Cardiac muscle cell (in vitro differentiated cells and primary cell): ENCODE results near the gene FRAS1. TPM values are rescaled to one million over a fixed set of nuclear protein-coding genes. Genes with fewer than 3 reads are reported as not detected.
A peak's percentile ranks its signal among the peaks of the same experiment; 100 is the strongest.

ENCODE experiments used
- DNase-seq, 2 donors: peaks; one replicate each; pipeline versions ENCODE4 v3.0.0 to v3.0.0-alpha.2; 2010 to 2017; ENCODE audit warnings: low read depth in 1 of 2, low spot score in 1 of 2
- H3K27ac ChIP-seq: fragments of 200-600 bp; sonication (generic); 2 replicates; pipeline ENCODE4 v1.5.1; 2016
- H3K27me3 ChIP-seq: fragments of 200-600 bp; sonication (generic); 2 replicates; pipeline ENCODE4 v1.6.0; 2016; ENCODE audit warnings: control low read depth
- H3K36me3 ChIP-seq: fragments of 200-600 bp; sonication (generic); 2 replicates; pipeline ENCODE4 v1.5.1; 2016; ENCODE audit warnings: control low read depth
- H3K4me1 ChIP-seq: fragments of 200-600 bp; sonication (generic); 2 replicates; pipeline ENCODE4 v1.8.1; 2017; ENCODE audit warnings: low read depth, mild to moderate bottlenecking, mixed run types
- H3K4me3 ChIP-seq: fragments of 200-600 bp; sonication (generic); 2 replicates; pipeline ENCODE4 v1.5.1; 2016; ENCODE audit warnings: mild to moderate bottlenecking
- H3K9me3 ChIP-seq: fragments of 200-600 bp; sonication (generic); 2 replicates; pipeline ENCODE4 v1.5.1; 2017; ENCODE audit warnings: low read depth, mild to moderate bottlenecking, control low read depth
- polyA plus RNA-seq: library from polyadenylated mRNA; unstranded; fragments of >200 nt; fragmentation: Nextera tagmentation; extraction: Ambion mirVana; gene quantifications from 2 replicates; pipeline ENCODE4 v1.2.1, GENCODE V29; 2016
- total RNA-seq: library from RNA; depleted of rRNA; stranded (reverse); fragments of >200 nt; gene quantifications from 2 replicates; pipeline ENCODE4 v1.2.3, GENCODE V29; 2016
- TF ChIP-seq, protein P1 (sequence below): IDR thresholded peaks from 2 replicates; pipeline ENCODE4 v1.5.1; 2012; ENCODE audit warnings: low read depth, mild to moderate bottlenecking, low read length

Gene FRAS1
- total and polyA plus RNA-seq, 2 experiments from 2014 or later: 4.4 to 20.4 TPM

DNA sequence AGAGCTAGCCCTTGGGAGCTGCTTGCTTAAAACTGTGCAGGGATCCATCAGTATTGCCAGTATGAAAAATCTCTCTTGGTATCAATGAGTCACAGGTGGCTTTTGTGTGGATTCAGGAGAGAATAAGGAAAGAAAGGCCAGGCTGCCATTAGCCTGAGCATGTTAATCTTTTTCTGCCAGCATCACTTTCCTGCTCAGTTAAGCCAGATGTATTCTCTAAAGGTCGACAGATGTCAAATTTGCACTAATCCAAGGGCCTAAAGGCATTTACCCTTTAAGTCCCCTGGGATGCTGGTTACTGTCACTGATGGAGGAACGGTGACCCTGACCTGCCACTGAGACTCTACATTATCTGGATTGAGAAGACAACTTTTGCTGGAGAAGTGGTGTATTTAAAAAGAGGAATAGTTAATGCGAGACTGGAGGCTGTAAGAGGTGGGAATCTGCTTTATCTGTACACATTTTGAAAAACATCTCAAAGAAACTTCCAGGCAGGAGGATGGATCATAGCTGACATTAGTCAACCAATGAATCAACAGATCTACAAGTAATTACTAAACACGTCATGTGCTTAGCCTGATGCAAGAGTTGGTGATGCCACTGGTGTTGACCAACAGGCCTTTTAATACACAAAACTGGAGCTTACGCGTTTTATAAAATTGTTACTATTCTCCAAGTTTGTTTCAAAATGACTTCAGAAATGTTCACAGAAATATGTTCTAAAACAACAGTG is 253.1 kb downstream of the FRAS1 start:
- no peak overlapping the region for H3K4me3 ChIP-seq
- H3K27me3 ChIP-seq: no peaks in the 10 kb centered on the region
- no peak overlapping the region for H3K27ac ChIP-seq
- DNase-seq: peak in 1 of 2 donors; percentile 39
- no peaks in the 10 kb centered on the region for H3K36me3 ChIP-seq
- H3K9me3 ChIP-seq: no peaks in the 10 kb centered on the region
- TF ChIP-seq, protein P1, sequence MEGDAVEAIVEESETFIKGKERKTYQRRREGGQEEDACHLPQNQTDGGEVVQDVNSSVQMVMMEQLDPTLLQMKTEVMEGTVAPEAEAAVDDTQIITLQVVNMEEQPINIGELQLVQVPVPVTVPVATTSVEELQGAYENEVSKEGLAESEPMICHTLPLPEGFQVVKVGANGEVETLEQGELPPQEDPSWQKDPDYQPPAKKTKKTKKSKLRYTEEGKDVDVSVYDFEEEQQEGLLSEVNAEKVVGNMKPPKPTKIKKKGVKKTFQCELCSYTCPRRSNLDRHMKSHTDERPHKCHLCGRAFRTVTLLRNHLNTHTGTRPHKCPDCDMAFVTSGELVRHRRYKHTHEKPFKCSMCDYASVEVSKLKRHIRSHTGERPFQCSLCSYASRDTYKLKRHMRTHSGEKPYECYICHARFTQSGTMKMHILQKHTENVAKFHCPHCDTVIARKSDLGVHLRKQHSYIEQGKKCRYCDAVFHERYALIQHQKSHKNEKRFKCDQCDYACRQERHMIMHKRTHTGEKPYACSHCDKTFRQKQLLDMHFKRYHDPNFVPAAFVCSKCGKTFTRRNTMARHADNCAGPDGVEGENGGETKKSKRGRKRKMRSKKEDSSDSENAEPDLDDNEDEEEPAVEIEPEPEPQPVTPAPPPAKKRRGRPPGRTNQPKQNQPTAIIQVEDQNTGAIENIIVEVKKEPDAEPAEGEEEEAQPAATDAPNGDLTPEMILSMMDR: no peak
- H3K4me1 ChIP-seq: no peaks in the 10 kb centered on the region

DNA sequence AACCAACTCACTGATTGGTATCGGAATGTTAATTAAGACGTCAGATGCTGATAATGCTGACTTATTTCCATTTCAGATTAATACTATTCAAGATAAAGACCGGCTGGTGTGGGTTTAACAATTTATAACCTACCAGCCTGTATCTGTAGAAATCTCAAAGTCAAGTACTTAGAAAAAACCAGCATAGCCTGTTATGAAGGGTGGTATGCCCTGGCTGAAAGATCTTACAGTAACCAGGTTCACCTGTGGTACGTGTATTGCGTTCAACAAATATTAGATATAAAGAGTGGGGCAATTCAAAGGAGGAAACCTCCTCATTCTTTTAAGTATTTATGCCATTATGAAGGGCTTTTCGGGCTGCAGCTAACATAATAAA is 253.6 kb downstream of the FRAS1 start:
- Histone ChIP-seq H3K27me3 (no peaks in the 10 kb centered on the region), H3K27ac (no peak overlapping the region), H3K4me3 (no peak overlapping the region), H3K36me3 (no peaks in the 10 kb centered on the region), H3K4me1 (no peaks in the 10 kb centered on the region), H3K9me3 (no peaks in the 10 kb centered on the region)
- TF ChIP-seq, protein P1: no peak
- no peak for DNase-seq

DNA sequence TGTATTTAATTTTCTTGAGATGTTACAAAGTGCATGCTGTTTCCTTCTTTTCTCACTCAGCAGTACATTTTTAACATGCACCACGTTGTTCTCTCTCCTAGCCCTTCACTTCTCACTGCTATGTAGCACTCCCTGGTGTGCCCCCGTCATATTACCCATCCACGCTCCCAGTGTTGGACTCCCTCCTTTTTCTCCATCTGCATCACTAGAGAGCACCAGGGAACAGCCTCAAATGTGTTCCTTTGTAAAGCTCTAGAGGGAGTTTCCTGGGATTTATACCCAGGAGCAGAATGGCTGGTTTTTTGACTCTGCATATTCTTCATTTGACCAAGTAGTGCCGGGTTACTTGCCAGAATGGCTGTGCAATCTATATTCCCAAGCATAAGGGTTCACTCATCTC is 254.2 kb downstream of the FRAS1 start:
- H3K27me3 ChIP-seq: no peaks in the 10 kb centered on the region
- no peaks in the 10 kb centered on the region for H3K36me3 ChIP-seq
- no peak for DNase-seq
- H3K27ac ChIP-seq: no peak overlapping the region
- no peaks in the 10 kb centered on the region for H3K9me3 ChIP-seq
- no peaks in the 10 kb centered on the region for H3K4me1 ChIP-seq
- H3K4me3 ChIP-seq: no peak overlapping the region
- TF ChIP-seq, protein P1: no peak

DNA sequence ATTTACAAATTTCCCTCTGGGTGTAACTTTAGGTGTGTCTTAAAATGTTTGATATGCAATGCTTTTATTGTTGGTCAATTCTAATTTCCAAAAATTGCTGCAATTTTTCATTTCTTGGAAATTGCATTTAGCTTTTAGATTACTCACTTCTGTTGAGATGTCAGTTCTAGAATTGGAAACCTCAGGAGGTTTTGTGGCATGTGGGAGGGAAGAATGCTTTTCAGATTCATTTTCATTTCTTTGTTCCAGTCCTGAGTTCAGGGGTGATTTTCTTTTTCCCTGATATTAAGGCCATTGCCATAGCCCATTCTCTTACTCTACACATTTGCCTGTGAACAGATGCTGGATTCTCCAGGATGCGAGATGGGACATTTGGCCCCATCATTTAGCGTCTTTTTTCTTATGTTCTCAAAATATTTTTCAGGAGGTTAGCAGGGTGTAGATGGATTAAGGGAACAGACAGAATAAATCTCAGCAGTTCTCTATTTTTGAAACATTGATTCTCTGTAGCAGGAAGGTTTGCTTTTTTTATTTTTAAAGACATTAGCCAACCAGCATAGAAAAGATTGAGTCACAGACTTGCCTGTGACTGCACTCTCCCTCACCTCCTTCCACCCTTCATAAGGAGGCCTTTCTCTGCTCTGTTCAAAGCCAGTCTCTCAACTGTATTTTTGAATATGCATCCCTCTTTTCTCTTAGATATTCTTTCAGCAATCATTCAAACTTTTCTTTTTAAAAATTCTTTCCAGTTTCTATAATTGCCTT is 256.0 kb downstream of the FRAS1 start:
- H3K9me3 ChIP-seq: no peaks in the 10 kb centered on the region
- no peaks in the 10 kb centered on the region for H3K27me3 ChIP-seq
- no peak overlapping the region for H3K27ac ChIP-seq
- TF ChIP-seq, protein P1: no peak
- H3K4me3 ChIP-seq: no peak overlapping the region
- peak in 1 of 2 donors; percentile 48 for DNase-seq
- H3K4me1 ChIP-seq: no peaks in the 10 kb centered on the region
- H3K36me3 ChIP-seq: no peaks in the 10 kb centered on the region

DNA sequence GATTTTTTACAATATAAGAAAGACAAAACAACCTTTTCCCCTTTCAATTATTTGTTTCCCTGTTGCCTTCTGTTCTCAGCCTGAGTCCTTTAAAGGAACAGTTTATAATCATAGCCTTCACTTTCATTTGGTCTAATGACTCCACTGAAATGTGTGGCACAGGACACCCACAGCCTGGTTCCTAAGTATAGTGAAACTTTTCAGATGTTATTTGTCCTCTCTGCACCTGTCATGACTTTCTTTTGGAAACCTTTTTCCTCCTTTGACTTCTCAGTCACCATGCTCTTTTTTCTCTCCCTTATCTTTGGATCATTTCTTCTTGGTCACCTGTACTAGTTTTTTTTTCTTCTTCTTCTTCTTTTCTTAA is 256.6 kb downstream of the FRAS1 start:
- Histone ChIP-seq H3K27ac (no peak overlapping the region), H3K9me3 (no peaks in the 10 kb centered on the region), H3K36me3 (no peaks in the 10 kb centered on the region)

More for the DNA sequence above, 256.6 kb downstream of the FRAS1 start:
- no peak overlapping the region for H3K4me3 ChIP-seq
- no peaks in the 10 kb centered on the region for H3K27me3 ChIP-seq
- TF ChIP-seq, protein P1: no peak
- DNase-seq: no peak
- no peaks in the 10 kb centered on the region for H3K4me1 ChIP-seq
